ENCODE measurements around the gene RYR3. TPM values are rescaled to one million over a fixed set of nuclear protein-coding genes. Genes with fewer than 3 reads are reported as not detected.

Gene RYR3
- total RNA-seq, 1 experiment from 2014 or later, result 0.66 TPM

DNA sequence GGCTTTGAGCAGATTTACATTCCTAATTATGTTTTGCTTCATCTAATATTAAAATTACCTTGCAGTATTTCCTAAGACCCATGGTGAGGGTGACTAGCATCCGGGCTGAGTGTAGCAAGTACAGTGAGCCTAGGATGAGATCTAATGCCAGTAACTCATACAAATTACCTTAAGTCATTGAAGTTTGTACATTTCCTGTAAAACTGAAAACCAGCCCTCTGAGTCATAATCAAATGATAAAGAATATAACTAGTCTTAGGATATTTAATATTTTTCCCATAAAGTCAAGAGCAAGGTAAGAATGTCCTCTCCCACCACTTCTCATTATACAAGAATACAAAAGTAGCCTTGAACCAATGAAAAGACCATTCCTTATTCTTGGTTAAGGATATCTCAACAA, 602.7 kb downstream of the RYR3 start:
- Histone ChIP-seq H3K27me3 (replicated peaks; ENCODE audit: control insufficient read depth, insufficient read depth, low read length) (no peaks in the 10 kb centered on the region), H3K4me1 (no peaks in the 10 kb centered on the region), H3K4me3 (ENCODE audit: low read depth, low read length) (no peak overlapping the region), H3K36me3 (ENCODE audit: control insufficient read depth, insufficient read depth, low read length) (no peaks in the 10 kb centered on the region), H3K9me3 (no peaks in the 10 kb centered on the region)
- TF ChIP-seq, protein P1, sequence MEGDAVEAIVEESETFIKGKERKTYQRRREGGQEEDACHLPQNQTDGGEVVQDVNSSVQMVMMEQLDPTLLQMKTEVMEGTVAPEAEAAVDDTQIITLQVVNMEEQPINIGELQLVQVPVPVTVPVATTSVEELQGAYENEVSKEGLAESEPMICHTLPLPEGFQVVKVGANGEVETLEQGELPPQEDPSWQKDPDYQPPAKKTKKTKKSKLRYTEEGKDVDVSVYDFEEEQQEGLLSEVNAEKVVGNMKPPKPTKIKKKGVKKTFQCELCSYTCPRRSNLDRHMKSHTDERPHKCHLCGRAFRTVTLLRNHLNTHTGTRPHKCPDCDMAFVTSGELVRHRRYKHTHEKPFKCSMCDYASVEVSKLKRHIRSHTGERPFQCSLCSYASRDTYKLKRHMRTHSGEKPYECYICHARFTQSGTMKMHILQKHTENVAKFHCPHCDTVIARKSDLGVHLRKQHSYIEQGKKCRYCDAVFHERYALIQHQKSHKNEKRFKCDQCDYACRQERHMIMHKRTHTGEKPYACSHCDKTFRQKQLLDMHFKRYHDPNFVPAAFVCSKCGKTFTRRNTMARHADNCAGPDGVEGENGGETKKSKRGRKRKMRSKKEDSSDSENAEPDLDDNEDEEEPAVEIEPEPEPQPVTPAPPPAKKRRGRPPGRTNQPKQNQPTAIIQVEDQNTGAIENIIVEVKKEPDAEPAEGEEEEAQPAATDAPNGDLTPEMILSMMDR (IDR thresholded peaks at IDR 0.05; ENCODE audit: insufficient read depth in 1 of 2, low read depth in 1 of 2, low read length in 1 of 2, severe bottlenecking in 1 of 2, unreplicated experiment in 1 of 2), result no peak
- ChIA-PET CTCF (no interaction called here), POLR2A (no interaction called here)
- no peaks in the 10 kb centered on the region for H3K27me3 Mint-ChIP-seq (ENCODE audit: insufficient read depth, unreplicated experiment)
- intact Hi-C loops (cut with micrococcal nuclease; ENCODE audit: unreplicated experiment), result no loop called here
- H3K4me1 Mint-ChIP-seq (ENCODE audit: low read depth, unreplicated experiment), result peaks cover 6% of the 10 kb centered on the region
- BruUV-seq (replicated peaks), result no TSS peak
- no peak overlapping the region for H3K27ac Mint-ChIP-seq (ENCODE audit: unreplicated experiment)
- H3K9me3 Mint-ChIP-seq (ENCODE audit: unreplicated experiment), result no peaks in the 10 kb centered on the region
- H3K4me3 Mint-ChIP-seq (ENCODE audit: unreplicated experiment), result no peak overlapping the region
- H3K36me3 Mint-ChIP-seq (ENCODE audit: insufficient read depth, unreplicated experiment), result no peaks in the 10 kb centered on the region
- DNase-seq, result no peak

Other genes with a start within 250 kb of the RYR3 start
- gene FMN1, start 116.3 kb upstream of the RYR3 start, total RNA-seq (2022), result 0.95 and 1.6 TPM in 2 replicates